ENCODE results near the gene EIF1AX. TPM values are rescaled to one million over a fixed set of nuclear protein-coding genes. Genes with fewer than 3 reads are reported as not detected.

The EIF1AX gene
- total RNA-seq, 1 experiment from 2014 or later: 67.6 TPM

DNA sequence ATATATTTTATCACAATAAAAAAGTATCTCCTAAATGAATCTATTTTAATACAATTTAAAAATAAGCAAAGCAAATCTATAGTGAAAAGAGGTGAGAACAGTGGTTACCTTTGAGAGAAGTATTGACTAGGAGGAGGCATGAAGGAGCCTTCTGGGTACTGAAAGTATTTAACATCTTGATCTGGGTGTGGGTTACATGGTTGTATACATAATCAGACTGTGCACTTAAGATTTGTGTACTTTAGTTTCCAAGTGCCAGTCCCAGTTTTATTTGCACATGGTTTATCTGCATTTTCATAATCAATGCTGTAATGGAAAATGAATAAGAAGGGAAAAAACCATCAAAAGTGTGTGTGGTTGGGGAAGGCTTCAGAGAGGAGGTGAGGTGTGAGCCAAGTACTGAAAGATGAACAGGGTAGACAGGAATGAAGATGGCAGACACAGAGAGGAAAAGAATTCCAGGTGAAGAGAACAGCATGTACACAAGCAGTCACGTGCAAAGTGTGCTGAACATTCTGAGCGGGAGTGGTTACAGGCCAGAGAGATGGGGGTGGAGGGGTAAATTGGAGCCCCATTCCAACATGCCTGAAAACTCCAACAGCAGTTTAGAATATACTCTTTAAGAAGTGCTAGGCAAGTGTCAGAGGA, 39.6 kb downstream of the EIF1AX start:
- Histone ChIP-seq H3K27ac (ENCODE audit: low read length) (no peak overlapping the region), H3K27me3 (ENCODE audit: control insufficient read depth, insufficient read depth, low read length) (no peaks in the 10 kb centered on the region), H3K4me3 (ENCODE audit: low read depth in 2 of 2, low read length in 2 of 2) (no peak overlapping the region), H3K9me3 (ENCODE audit: control insufficient read depth, insufficient read depth, low read depth, low read length) (no peaks in the 10 kb centered on the region), H3K4me1 (ENCODE audit: control insufficient read depth, insufficient read depth, low read length) (no peaks in the 10 kb centered on the region), H3K36me3 (ENCODE audit: control insufficient read depth, insufficient read depth, low read length) (no peaks in the 10 kb centered on the region)
- DNase-seq (ENCODE audit: low read depth, low spot score): no peak
- no peak for ATAC-seq
- in situ Hi-C loops (cut with HindIII; ENCODE audit: low pct_unique_long_range_greater_than_20kb, low sequenced_read_pairs) (no loop called here), intact Hi-C loops (cut with micrococcal nuclease; ENCODE audit: unreplicated experiment) (no loop called here)
- ChIA-PET POLR2A (no interaction called here), CTCF (no interaction called here)
- no TSS peak for BruUV-seq (replicated peaks)
- TF ChIP-seq SIN3A (IDR thresholded peaks at IDR 0.05; ENCODE audit: borderline replicate concordance, insufficient read depth, low read depth, low read length): no peak
- TF ChIP-seq, protein P1, sequence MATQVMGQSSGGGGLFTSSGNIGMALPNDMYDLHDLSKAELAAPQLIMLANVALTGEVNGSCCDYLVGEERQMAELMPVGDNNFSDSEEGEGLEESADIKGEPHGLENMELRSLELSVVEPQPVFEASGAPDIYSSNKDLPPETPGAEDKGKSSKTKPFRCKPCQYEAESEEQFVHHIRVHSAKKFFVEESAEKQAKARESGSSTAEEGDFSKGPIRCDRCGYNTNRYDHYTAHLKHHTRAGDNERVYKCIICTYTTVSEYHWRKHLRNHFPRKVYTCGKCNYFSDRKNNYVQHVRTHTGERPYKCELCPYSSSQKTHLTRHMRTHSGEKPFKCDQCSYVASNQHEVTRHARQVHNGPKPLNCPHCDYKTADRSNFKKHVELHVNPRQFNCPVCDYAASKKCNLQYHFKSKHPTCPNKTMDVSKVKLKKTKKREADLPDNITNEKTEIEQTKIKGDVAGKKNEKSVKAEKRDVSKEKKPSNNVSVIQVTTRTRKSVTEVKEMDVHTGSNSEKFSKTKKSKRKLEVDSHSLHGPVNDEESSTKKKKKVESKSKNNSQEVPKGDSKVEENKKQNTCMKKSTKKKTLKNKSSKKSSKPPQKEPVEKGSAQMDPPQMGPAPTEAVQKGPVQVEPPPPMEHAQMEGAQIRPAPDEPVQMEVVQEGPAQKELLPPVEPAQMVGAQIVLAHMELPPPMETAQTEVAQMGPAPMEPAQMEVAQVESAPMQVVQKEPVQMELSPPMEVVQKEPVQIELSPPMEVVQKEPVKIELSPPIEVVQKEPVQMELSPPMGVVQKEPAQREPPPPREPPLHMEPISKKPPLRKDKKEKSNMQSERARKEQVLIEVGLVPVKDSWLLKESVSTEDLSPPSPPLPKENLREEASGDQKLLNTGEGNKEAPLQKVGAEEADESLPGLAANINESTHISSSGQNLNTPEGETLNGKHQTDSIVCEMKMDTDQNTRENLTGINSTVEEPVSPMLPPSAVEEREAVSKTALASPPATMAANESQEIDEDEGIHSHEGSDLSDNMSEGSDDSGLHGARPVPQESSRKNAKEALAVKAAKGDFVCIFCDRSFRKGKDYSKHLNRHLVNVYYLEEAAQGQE (IDR thresholded peaks at IDR 0.05; ENCODE audit: insufficient read depth in 1 of 2, low read depth in 2 of 2, low read length in 1 of 2): no peak
- TF ChIP-seq, protein P2, sequence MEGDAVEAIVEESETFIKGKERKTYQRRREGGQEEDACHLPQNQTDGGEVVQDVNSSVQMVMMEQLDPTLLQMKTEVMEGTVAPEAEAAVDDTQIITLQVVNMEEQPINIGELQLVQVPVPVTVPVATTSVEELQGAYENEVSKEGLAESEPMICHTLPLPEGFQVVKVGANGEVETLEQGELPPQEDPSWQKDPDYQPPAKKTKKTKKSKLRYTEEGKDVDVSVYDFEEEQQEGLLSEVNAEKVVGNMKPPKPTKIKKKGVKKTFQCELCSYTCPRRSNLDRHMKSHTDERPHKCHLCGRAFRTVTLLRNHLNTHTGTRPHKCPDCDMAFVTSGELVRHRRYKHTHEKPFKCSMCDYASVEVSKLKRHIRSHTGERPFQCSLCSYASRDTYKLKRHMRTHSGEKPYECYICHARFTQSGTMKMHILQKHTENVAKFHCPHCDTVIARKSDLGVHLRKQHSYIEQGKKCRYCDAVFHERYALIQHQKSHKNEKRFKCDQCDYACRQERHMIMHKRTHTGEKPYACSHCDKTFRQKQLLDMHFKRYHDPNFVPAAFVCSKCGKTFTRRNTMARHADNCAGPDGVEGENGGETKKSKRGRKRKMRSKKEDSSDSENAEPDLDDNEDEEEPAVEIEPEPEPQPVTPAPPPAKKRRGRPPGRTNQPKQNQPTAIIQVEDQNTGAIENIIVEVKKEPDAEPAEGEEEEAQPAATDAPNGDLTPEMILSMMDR (IDR thresholded peaks at IDR 0.05): no peak
- no peak for TF ChIP-seq POLR2AphosphoS5 (IDR thresholded peaks at IDR 0.05; ENCODE audit: low read depth, low read length)
- TF ChIP-seq TCF7L2 (IDR thresholded peaks at IDR 0.05; ENCODE audit: low read depth, low read length): no peak

DNA sequence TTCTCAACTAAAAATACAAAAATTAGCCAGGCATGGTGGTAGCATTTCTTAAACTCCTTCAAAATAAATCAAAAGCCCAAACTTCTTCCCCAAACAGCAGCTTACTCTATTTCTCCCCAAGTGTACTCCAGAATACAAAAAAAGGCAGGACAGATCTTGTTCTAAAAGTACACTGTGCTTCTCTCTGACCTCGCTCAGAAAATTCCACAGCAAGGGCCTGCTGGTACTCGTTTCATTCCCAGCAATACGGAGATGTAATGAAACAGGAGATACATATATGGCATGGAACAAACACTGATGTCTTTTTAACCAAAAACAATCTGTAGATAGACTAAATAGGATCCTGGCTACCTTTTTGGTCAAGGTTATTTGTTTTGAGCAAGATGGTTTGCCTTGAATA, 50.1 kb downstream of the EIF1AX start:
- in situ Hi-C loops (cut with HindIII; ENCODE audit: low pct_unique_long_range_greater_than_20kb, low sequenced_read_pairs): no loop called here
- no peak overlapping the region for H3K27ac ChIP-seq (ENCODE audit: low read length)
- no peaks in the 10 kb centered on the region for H3K27me3 ChIP-seq (ENCODE audit: control insufficient read depth, insufficient read depth, low read length)
- no peaks in the 10 kb centered on the region for H3K36me3 ChIP-seq (ENCODE audit: control insufficient read depth, insufficient read depth, low read length)
- DNase-seq (ENCODE audit: low read depth, low spot score) (no peak), ATAC-seq (no peak)
- ChIA-PET POLR2A (interaction anchor here (0.6 kb wide), 1 partner anchor 455 kb away, joined by 5 read pairs; no protein-coding TSS in a partner anchor), CTCF (no interaction called here)
- no peaks in the 10 kb centered on the region for H3K9me3 ChIP-seq (ENCODE audit: control insufficient read depth, insufficient read depth, low read depth, low read length)
- H3K4me1 ChIP-seq (ENCODE audit: control insufficient read depth, insufficient read depth, low read length): no peaks in the 10 kb centered on the region
- intact Hi-C loops (cut with micrococcal nuclease; ENCODE audit: unreplicated experiment): no loop called here
- no TSS peak for BruUV-seq (replicated peaks)
- TF ChIP-seq, protein P2 (IDR thresholded peaks at IDR 0.05): no peak
- TF ChIP-seq POLR2AphosphoS5 (IDR thresholded peaks at IDR 0.05; ENCODE audit: low read depth, low read length) (no peak), SIN3A (IDR thresholded peaks at IDR 0.05; ENCODE audit: borderline replicate concordance, insufficient read depth, low read depth, low read length) (no peak), TCF7L2 (IDR thresholded peaks at IDR 0.05; ENCODE audit: low read depth, low read length) (no peak)
- TF ChIP-seq, protein P1 (IDR thresholded peaks at IDR 0.05; ENCODE audit: insufficient read depth in 1 of 2, low read depth in 2 of 2, low read length in 1 of 2): no peak
- no peak overlapping the region for H3K4me3 ChIP-seq (ENCODE audit: low read depth in 2 of 2, low read length in 2 of 2)

All from Panc1 (cell line).